Endodermal cell (in vitro differentiated cells): ENCODE results near the gene CLEC18C. TPM values are rescaled to one million over a fixed set of nuclear protein-coding genes. Genes with fewer than 3 reads are reported as not detected.

Experiments used
- DNase-seq: peaks from one replicate; pipeline ENCODE4 v3.0.0-alpha.2; 2017
- H3K27ac ChIP-seq: 2 replicates; pipeline ENCODE4 v1.5.1; 2013; ENCODE audit warnings: mild to moderate bottlenecking, low read depth, low read length, moderate library complexity
- H3K27me3 ChIP-seq: 2 replicates; pipeline ENCODE4 v1.6.1; 2013; ENCODE audit warnings: mild to moderate bottlenecking, low read length, moderate library complexity; ENCODE audit not compliant: insufficient read depth, control insufficient read depth, poor library complexity, severe bottlenecking
- H3K36me3 ChIP-seq: 2 replicates; pipeline ENCODE4 v1.7.0; 2013; ENCODE audit warnings: mild to moderate bottlenecking, low read length, moderate library complexity; ENCODE audit not compliant: control insufficient read depth, insufficient read depth
- H3K4me1 ChIP-seq: one replicate; pipeline ENCODE4 v1.7.0; 2013; ENCODE audit warnings: low read length; ENCODE audit not compliant: control insufficient read depth, insufficient read depth
- H3K4me3 ChIP-seq: 2 replicates; pipeline ENCODE4 v1.5.1; 2013; ENCODE audit warnings: mild to moderate bottlenecking, low read length, moderate library complexity
- H3K9ac ChIP-seq: 2 replicates; pipeline ENCODE4 v1.6.1; 2013; ENCODE audit warnings: mild to moderate bottlenecking, low read length, moderate library complexity; ENCODE audit not compliant: poor library complexity, severe bottlenecking; ENCODE audit errors: extremely low read depth
- H3K9me3 ChIP-seq: 2 replicates; pipeline ENCODE4 v1.6.1; 2013; ENCODE audit warnings: mild to moderate bottlenecking, low read length, moderate library complexity; ENCODE audit not compliant: control insufficient read depth
- H3K27ac Mint-ChIP-seq: 2 replicates; pipeline ENCODE4 v1.8.0; 2020; ENCODE audit warnings: mixed read lengths
- H3K27me3 Mint-ChIP-seq: 2 replicates; pipeline ENCODE4 v1.8.0; 2021; ENCODE audit warnings: mild to moderate bottlenecking, mixed read lengths; ENCODE audit not compliant: insufficient read depth
- H3K36me3 Mint-ChIP-seq: 2 replicates; pipeline ENCODE4 v1.8.0; 2020; ENCODE audit warnings: low read depth, mixed read lengths
- H3K4me1 Mint-ChIP-seq: 2 replicates; pipeline ENCODE4 v1.8.0; 2020; ENCODE audit warnings: mixed read lengths
- H3K4me3 Mint-ChIP-seq: 2 replicates; pipeline ENCODE4 v1.8.0; 2020; ENCODE audit warnings: mild to moderate bottlenecking, moderate library complexity, mixed read lengths
- H3K9me3 Mint-ChIP-seq: 2 replicates; pipeline ENCODE4 v1.8.0; 2020; ENCODE audit warnings: mild to moderate bottlenecking, mixed read lengths
- WGBS, 2 experiments: methylation state at CpG; one replicate each; pipeline versions ENCODE4 v1.1.5 to v1.1.7; 2013; ENCODE audit warnings: missing lambda C conversion rate in 2 of 2, mixed read lengths in 1 of 2; ENCODE audit not compliant: insufficient coverage in 1 of 2, insufficient read length in 1 of 2; 5-methylcytosine and 5-hydroxymethylcytosine counted together
- total RNA-seq, 2 donors: library from RNA; stranded (reverse); fragmentation: NEBNext Ultra II Directional in 1 of 2; extraction: Animal tissue kit (Norgen Biotek cat#: 25700) in 1 of 2; gene quantifications; 2 replicates in 1 of 2; 3 replicates in 1 of 2; pipeline ENCODE4 v1.2.1, GENCODE V29; 2021
- TF ChIP-seq, protein P1 (sequence below): fragments of 200-600 bp; sonication (generic); conservative IDR thresholded peaks from 2 replicates; pipeline ENCODE4 v1.5.0; 2021; ENCODE audit warnings: antibody characterized with exemption, mild to moderate bottlenecking

The CLEC18C gene
- total RNA-seq, 2 donors from 2014 or later: 0.20 TPM; not detected in 1

DNA sequence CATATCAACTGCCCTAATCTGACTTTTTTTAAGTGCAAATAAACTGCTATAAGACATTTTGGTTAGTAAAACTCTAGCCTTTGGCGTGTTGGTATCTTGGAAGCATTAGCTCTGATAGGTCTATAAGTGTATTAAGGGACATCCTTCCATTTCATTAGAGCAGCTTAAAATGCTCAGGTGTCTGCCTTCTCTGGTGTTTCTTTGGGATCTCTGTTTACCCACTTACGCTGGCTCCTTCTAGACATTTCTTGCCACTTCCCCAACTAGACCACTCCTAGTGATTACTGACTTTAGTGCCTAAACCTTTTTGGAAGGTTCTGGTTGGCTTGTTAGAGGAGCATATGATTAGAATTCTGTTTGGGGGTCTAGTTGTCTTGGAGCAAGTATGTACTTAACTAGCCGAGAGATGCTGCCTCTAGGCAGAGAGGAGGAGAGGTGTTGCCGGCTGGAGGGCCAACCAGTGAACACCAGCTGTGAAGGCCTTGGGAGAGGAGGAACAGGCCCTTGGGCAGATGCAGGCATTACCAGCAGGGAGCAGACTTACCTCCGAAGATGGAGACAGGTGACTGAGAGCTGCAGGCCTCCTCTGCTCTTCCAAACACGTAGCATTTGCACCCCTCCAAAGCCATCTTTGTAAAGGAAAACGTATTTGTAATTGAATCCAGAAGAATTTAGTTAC, 15.2 kb upstream of the CLEC18C start:
- no peaks in the 10 kb centered on the region for H3K9me3 ChIP-seq
- no peak overlapping the region for H3K9ac ChIP-seq
- no peaks in the 10 kb centered on the region for H3K27me3 ChIP-seq
- 88 to 90% methylated on average over 7 of the region's 7 CpGs for WGBS, 2 experiments
- Mint-ChIP-seq H3K27ac (no peak overlapping the region), H3K27me3 (no peaks in the 10 kb centered on the region), H3K4me1 (peaks cover 8% of the 10 kb centered on the region), H3K4me3 (no peak overlapping the region), H3K9me3 (no peaks in the 10 kb centered on the region), H3K36me3 (peaks cover 20% of the 10 kb centered on the region)
- peak; percentile 72 for DNase-seq
- peaks cover 76% of the 10 kb centered on the region for H3K36me3 ChIP-seq
- H3K27ac ChIP-seq: no peak overlapping the region
- TF ChIP-seq, protein P1, sequence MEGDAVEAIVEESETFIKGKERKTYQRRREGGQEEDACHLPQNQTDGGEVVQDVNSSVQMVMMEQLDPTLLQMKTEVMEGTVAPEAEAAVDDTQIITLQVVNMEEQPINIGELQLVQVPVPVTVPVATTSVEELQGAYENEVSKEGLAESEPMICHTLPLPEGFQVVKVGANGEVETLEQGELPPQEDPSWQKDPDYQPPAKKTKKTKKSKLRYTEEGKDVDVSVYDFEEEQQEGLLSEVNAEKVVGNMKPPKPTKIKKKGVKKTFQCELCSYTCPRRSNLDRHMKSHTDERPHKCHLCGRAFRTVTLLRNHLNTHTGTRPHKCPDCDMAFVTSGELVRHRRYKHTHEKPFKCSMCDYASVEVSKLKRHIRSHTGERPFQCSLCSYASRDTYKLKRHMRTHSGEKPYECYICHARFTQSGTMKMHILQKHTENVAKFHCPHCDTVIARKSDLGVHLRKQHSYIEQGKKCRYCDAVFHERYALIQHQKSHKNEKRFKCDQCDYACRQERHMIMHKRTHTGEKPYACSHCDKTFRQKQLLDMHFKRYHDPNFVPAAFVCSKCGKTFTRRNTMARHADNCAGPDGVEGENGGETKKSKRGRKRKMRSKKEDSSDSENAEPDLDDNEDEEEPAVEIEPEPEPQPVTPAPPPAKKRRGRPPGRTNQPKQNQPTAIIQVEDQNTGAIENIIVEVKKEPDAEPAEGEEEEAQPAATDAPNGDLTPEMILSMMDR: peak; percentile 63
- peaks cover 5% of the 10 kb centered on the region for H3K4me1 ChIP-seq
- no peak overlapping the region for H3K4me3 ChIP-seq

DNA sequence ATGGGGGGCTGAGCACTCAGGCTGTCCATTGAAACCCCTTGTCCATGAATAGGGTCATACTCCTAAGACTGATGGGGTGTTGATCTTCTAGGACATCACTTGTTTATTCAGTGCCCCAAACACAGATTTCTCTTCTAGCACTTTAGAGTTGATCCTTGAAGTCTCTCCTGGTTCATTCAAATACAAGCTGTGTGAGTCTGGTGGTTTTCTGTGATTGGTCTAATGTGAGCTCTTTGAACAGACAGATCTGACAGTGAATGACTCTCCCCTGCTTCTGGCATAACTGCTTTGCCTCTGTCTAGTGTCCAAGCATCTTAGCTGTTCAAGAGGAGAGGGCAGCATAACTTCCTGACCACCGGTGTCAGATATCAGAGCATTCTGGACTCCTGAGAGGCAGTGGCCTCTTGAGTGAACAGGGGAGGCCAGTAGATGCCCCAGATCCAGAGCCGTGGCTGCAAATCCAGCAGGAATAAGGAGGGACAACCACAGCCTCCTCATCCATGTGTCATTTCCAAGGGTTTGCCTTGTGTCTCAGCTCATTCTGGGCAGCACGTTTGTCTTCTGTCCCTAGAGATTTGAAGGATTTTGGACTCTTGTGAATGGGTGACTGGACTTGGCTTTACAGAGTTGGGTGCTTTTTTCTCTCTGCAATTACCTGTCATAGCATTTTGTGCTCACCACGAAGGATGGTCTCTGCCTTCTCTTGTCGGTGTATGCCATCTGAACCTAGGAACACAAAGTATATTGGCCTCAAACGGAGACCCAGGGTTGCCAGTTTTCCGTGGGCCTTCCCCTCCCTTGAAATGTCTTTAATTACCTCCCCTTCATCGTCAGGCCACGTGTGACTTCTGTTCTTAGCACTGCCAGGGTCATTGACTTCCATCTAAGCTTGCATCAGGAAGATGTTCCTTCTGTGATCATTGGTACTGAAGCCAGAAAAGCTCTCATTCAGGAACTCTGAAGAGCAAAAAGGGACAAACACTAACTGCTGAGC, 13.9 kb upstream of the CLEC18C start:
- Histone ChIP-seq H3K9ac (no peak overlapping the region), H3K4me1 (peaks cover 5% of the 10 kb centered on the region), H3K27ac (no peak overlapping the region), H3K36me3 (peaks cover 66% of the 10 kb centered on the region), H3K27me3 (no peaks in the 10 kb centered on the region), H3K4me3 (no peak overlapping the region), H3K9me3 (no peaks in the 10 kb centered on the region)
- TF ChIP-seq, protein P1: no peak
- no peaks in the 10 kb centered on the region for H3K9me3 Mint-ChIP-seq
- no peak for DNase-seq
- H3K36me3 Mint-ChIP-seq: peaks cover 9% of the 10 kb centered on the region
- peaks cover 8% of the 10 kb centered on the region for H3K4me1 Mint-ChIP-seq
- H3K27ac Mint-ChIP-seq: no peak overlapping the region
- 86 to 87% methylated on average over 9 of the region's 9 CpGs for WGBS, 2 experiments
- no peaks in the 10 kb centered on the region for H3K27me3 Mint-ChIP-seq
- H3K4me3 Mint-ChIP-seq: no peak overlapping the region

DNA sequence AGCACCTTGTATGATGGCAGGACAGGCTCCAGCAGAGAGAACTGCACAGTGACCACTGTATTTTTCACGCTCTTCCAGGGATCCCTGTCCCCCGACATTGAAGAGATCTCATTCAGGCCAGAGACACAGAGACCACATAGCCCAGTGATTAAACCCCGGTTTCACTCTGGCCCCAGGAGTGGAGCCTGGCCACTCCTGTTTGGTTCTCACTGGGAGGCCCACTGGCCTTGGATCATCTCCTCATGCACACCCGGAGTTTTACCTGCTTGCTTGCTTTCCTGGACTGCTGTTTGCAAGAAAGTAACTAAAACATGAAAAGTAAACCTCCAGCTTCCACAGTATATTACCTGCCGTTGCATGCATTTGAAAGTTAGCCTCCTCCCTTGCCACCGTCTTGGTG, 13.2 kb upstream of the CLEC18C start:
- 89 to 91% methylated on average over 6 of the region's 6 CpGs for WGBS, 2 experiments
- TF ChIP-seq, protein P1: no peak
- Mint-ChIP-seq H3K27ac (no peak overlapping the region), H3K4me1 (peaks cover 8% of the 10 kb centered on the region), H3K4me3 (no peak overlapping the region), H3K27me3 (no peaks in the 10 kb centered on the region), H3K36me3 (peaks cover 9% of the 10 kb centered on the region), H3K9me3 (no peaks in the 10 kb centered on the region)
- Histone ChIP-seq H3K27me3 (no peaks in the 10 kb centered on the region), H3K9me3 (no peaks in the 10 kb centered on the region), H3K4me1 (peaks cover 5% of the 10 kb centered on the region), H3K27ac (no peak overlapping the region), H3K9ac (no peak overlapping the region), H3K36me3 (peaks cover 60% of the 10 kb centered on the region), H3K4me3 (no peak overlapping the region)
- DNase-seq: no peak
